Lower lobe of right lung (tissue), 2 donors: Measurements from ENCODE around the gene TLR10. TPM values are rescaled to one million over a fixed set of nuclear protein-coding genes. Genes with fewer than 3 reads are reported as not detected.

Experiments
- ATAC-seq, 2 donors: fragments of 200-7000 bp; cut with Tn5 transposase; one replicate each; pipeline ENCODE4 v1.9.1; 2020 to 2022; ENCODE audit warnings: mild to moderate bottlenecking in 2 of 2, moderate library complexity in 2 of 2
- DNase-seq: peaks from one replicate; pipeline ENCODE4 v3.0.0-alpha.2; 2020
- H3K27ac ChIP-seq: fragments of 200-600 bp; one replicate; pipeline ENCODE4 v1.8.0; 2022
- H3K27me3 ChIP-seq: fragments of 200-600 bp; one replicate; pipeline ENCODE4 v1.8.0; 2022; ENCODE audit warnings: low read depth
- H3K36me3 ChIP-seq: fragments of 200-600 bp; one replicate; pipeline ENCODE4 v1.8.0; 2022; ENCODE audit warnings: mild to moderate bottlenecking
- H3K4me1 ChIP-seq: fragments of 200-600 bp; one replicate; pipeline ENCODE4 v1.8.0; 2022
- H3K4me3 ChIP-seq: fragments of 200-600 bp; one replicate; pipeline ENCODE4 v1.8.0; 2022; ENCODE audit warnings: mild to moderate bottlenecking
- H3K9me3 ChIP-seq: fragments of 200-600 bp; one replicate; pipeline ENCODE4 v1.8.0; 2022
- CTCF ChIP-seq: fragments of 200-600 bp; IDR thresholded peaks from one replicate; pipeline ENCODE4 v1.8.0; 2022; ENCODE audit warnings: antibody characterized with exemption, mild to moderate bottlenecking
- intact Hi-C: fragments of 100-400 bp; cut with DNase I; formaldehyde crosslinking; loops from one replicate; pipeline ENCODE4 v1.11.0; 2022
- total RNA-seq: library from RNA; stranded (reverse); fragmentation: NEBNext Ultra II Directional; extraction: Animal tissue kit (Norgen Biotek cat#: 25700); gene quantifications from one replicate; pipeline ENCODE4 v1.2.1, GENCODE V29; 2021
- donor health status: DM: no; HTN: yes; CAD: no; lungs with severe emphysema.

TLR10 gene
- total RNA-seq, 1 donor from 2014 or later: 1.2 TPM

GRCh38 chr4:38785041-38785790 lies 2.4 kb upstream of the TLR10 start:
- DNase-seq (no peak), ATAC-seq (no peak)
- no peak for TF ChIP-seq CTCF
- no peak overlapping the region for H3K4me3 ChIP-seq
- H3K27ac ChIP-seq: peak overlapping the region; percentile 32
- intact Hi-C loops: no loop called here
- no peaks in the 10 kb centered on the region for H3K27me3 ChIP-seq
- H3K9me3 ChIP-seq: no peaks in the 10 kb centered on the region
- H3K4me1 ChIP-seq: no peaks in the 10 kb centered on the region
- no peaks in the 10 kb centered on the region for H3K36me3 ChIP-seq

- no peak for ATAC-seq
- no peak for DNase-seq
- Histone ChIP-seq H3K4me3 (no peak overlapping the region), H3K27ac (no peak overlapping the region), H3K4me1 (no peaks in the 10 kb centered on the region), H3K27me3 (no peaks in the 10 kb centered on the region), H3K36me3 (no peaks in the 10 kb centered on the region), H3K9me3 (no peaks in the 10 kb centered on the region)
- intact Hi-C loops: no loop called here
- TF ChIP-seq CTCF: no peak
These were observed 1.4 kb upstream of the TLR10 start for GRCh38 chr4:38784141-38784540.

- ATAC-seq (no peak), DNase-seq (no peak)
- H3K4me1 ChIP-seq: no peaks in the 10 kb centered on the region
- H3K4me3 ChIP-seq: no peak overlapping the region
- no peak for TF ChIP-seq CTCF
- H3K27me3 ChIP-seq: no peaks in the 10 kb centered on the region
- H3K9me3 ChIP-seq: no peaks in the 10 kb centered on the region
- intact Hi-C loops: no loop called here
- no peaks in the 10 kb centered on the region for H3K36me3 ChIP-seq
- H3K27ac ChIP-seq: no peak overlapping the region
These were observed 295 bp upstream of the TLR10 start for GRCh38 chr4:38783109-38783460.

- ATAC-seq: no peak
- H3K4me1 ChIP-seq: no peaks in the 10 kb centered on the region
- no peak for DNase-seq
- no peaks in the 10 kb centered on the region for H3K9me3 ChIP-seq
- no peaks in the 10 kb centered on the region for H3K27me3 ChIP-seq
- intact Hi-C loops: no loop called here
- H3K4me3 ChIP-seq: no peak overlapping the region
- H3K36me3 ChIP-seq: no peaks in the 10 kb centered on the region
- TF ChIP-seq CTCF: no peak
- H3K27ac ChIP-seq: no peak overlapping the region
These were observed 932 bp downstream of the TLR10 start for GRCh38 chr4:38781854-38782261.

GRCh38 chr4:38780833-38781484 lies 1.8 kb downstream of the TLR10 start:
- H3K4me3 ChIP-seq: no peak overlapping the region
- ATAC-seq: no peak

More at GRCh38 chr4:38780833-38781484, 1.8 kb downstream of the TLR10 start:
- no peaks in the 10 kb centered on the region for H3K9me3 ChIP-seq
- no peaks in the 10 kb centered on the region for H3K27me3 ChIP-seq
- DNase-seq: no peak
- H3K4me1 ChIP-seq: no peaks in the 10 kb centered on the region
- intact Hi-C loops: no loop called here
- no peak for TF ChIP-seq CTCF
- no peaks in the 10 kb centered on the region for H3K36me3 ChIP-seq
- H3K27ac ChIP-seq: no peak overlapping the region
